Stimulated activated CD4-positive, alpha-beta T cell treated with anti-CD3 and anti-CD28 coated beads, Interleukin-12 subunit alpha, Interleukin-12 subunit beta, amount 100 ng/mL, for 24 hours (primary cell): ENCODE data around the gene CSAG3.
"Not testable (repeated sequence)": the region's sequence is repeated elsewhere in the genome, so short reads cannot be mapped to it uniquely, and the experiment has no call there.

Experiments
- DNase-seq, 2 experiments: peaks; one replicate each; pipeline ENCODE4 v3.0.0-alpha.2; 2020; ENCODE audit warnings: low read depth in 2 of 2

Gene CSAG3

GRCh38 chrX:152758918-152759317, at the start of gene CSAG3:
TSS of gene CSAG3 (plus strand) at chrX:152759218.
- not testable (repeated sequence) for DNase-seq

- DNase-seq: not testable (repeated sequence)
These were observed 45.8 kb upstream of the CSAG3 start for GRCh38 chrX:152713195-152713594.

GRCh38 chrX:152713815-152714787, 44.9 kb upstream of the CSAG3 start, which contains the start of gene MAGEA2B:
TSS of gene MAGEA2B (plus strand) at chrX:152714628. CDS start at chrX:152717107, 2,479 bp downstream.
- not testable (repeated sequence) for DNase-seq

GRCh38 chrX:152725409-152725808, 33.6 kb upstream of the CSAG3 start:
- no peak for DNase-seq

GRCh38 chrX:152733261-152733975, 25.6 kb upstream of the CSAG3 start, which contains the start of the genes CSAG1 and MAGEA12:
TSS of gene CSAG1 (minus strand) at chrX:152733721. CDS start at chrX:152732460, 1,261 bp downstream.
TSS of gene MAGEA12 (plus strand) at chrX:152733757. CDS start at chrX:152736162, 2,405 bp downstream.
- no peak for DNase-seq

GRCh38 chrX:152734143-152734858, 24.7 kb upstream of the CSAG3 start:
- not testable (repeated sequence) for DNase-seq

GRCh38 chrX:152735101-152735500, 23.9 kb upstream of the CSAG3 start:
- DNase-seq: no peak

- DNase-seq: no peak
These were observed 23.0 kb upstream of the CSAG3 start for GRCh38 chrX:152735860-152736511.

- DNase-seq: not testable (repeated sequence)
These were observed 22.5 kb upstream of the CSAG3 start for GRCh38 chrX:152736528-152736927.

GRCh38 chrX:152738560-152738959, 20.5 kb upstream of the CSAG3 start:
- DNase-seq: no peak

- DNase-seq: not testable (repeated sequence)
These were observed 5.0 kb upstream of the CSAG3 start, which contains the start of gene MAGEA2 for GRCh38 chrX:152753686-152754650. TSS of gene MAGEA2 (minus strand) at chrX:152753842. CDS start at chrX:152751363, 2,479 bp downstream.

GRCh38 chrX:152754871-152755270, 4.1 kb upstream of the CSAG3 start:
- not testable (repeated sequence) for DNase-seq

GRCh38 chrX:152759544-152759943, 526 bp downstream of the CSAG3 start:
- DNase-seq: not testable (repeated sequence)

- not testable (repeated sequence) for DNase-seq
These were observed 2.6 kb downstream of the CSAG3 start for GRCh38 chrX:152761582-152761981.

- DNase-seq: not testable (repeated sequence)
These were observed 7.5 kb downstream of the CSAG3 start for GRCh38 chrX:152766562-152766961.

- DNase-seq: not testable (repeated sequence)
These were observed 10.7 kb downstream of the CSAG3 start, which contains the start of gene MAGEA6 for GRCh38 chrX:152769549-152770289. TSS of gene MAGEA6 (minus strand) at chrX:152769689. CDS start at chrX:152767650, 2,039 bp downstream.

GRCh38 chrX:152787062-152787461, 28.0 kb downstream of the CSAG3 start:
- not testable (repeated sequence) for DNase-seq

- DNase-seq: no peak
These were observed 39.9 kb downstream of the CSAG3 start for GRCh38 chrX:152798945-152799344.

GRCh38 chrX:152806035-152806434, 47.0 kb downstream of the CSAG3 start:
- DNase-seq: no peak
